H1 (cell line): ENCODE data around the gene GSE1. TPM values are rescaled to one million over a fixed set of nuclear protein-coding genes. Genes with fewer than 3 reads are reported as not detected.
A peak's percentile ranks its signal among the peaks of the same experiment; 100 is the strongest.

Experiments used
- CTCF ChIA-PET: fragments of 300-600 bp; sonication (Branson Sonifier 250); formaldehyde crosslinking; loops from one replicate; lab custom pipeline; 2021; ENCODE audit not compliant: partially characterized antibody; lab: Charles Lee
- POLR2A ChIA-PET: fragments of 300-600 bp; sonication (Branson Sonifier 250); formaldehyde crosslinking; loops from one replicate; lab custom pipeline; 2021; ENCODE audit warnings: inconsistent platforms; ENCODE audit not compliant: partially characterized antibody; lab: Charles Lee
- DNase-seq, 2 experiments: peaks; one replicate each; pipeline versions ENCODE4 v3.0.0 to v3.0.0-alpha.2; 2010 to 2022; ENCODE audit warnings: low spot score in 2 of 2, low read depth in 1 of 2, mixed read lengths in 1 of 2
- FAIRE-seq: peaks from 2 replicates; lab custom pipeline; 2011; peaks lifted over from hg19 to GRCh38; lab: Jason Lieb, UNC
- H2AFZ ChIP-seq: 2 replicates; pipeline ENCODE4 v1.8.1; 2012; ENCODE audit warnings: low read length, inconsistent platforms
- H2AK5ac ChIP-seq: 2 replicates; pipeline ENCODE4 v1.6.1; 2013; ENCODE audit warnings: low read depth, low read length
- H2BK120ac ChIP-seq: replicated peaks from 2 replicates; pipeline ENCODE3; 2013; ENCODE audit warnings: low read depth, low read length, inconsistent platforms
- H2BK12ac ChIP-seq: 2 replicates; pipeline ENCODE4 v1.6.1; 2013; ENCODE audit warnings: low read depth, low read length
- H2BK15ac ChIP-seq: 2 replicates; pipeline ENCODE4 v1.6.1; 2013; ENCODE audit warnings: low read length
- H2BK20ac ChIP-seq: 2 replicates; pipeline ENCODE4 v1.6.1; 2013; ENCODE audit warnings: low read length
- H2BK5ac ChIP-seq: 2 replicates; pipeline ENCODE4 v1.6.1; 2013; ENCODE audit warnings: low read depth, low read length
- H3K14ac ChIP-seq: 2 replicates; pipeline ENCODE4 v1.6.1; 2013; ENCODE audit warnings: inconsistent platforms; ENCODE audit not compliant: insufficient read length
- H3K18ac ChIP-seq: 2 replicates; pipeline ENCODE4 v1.6.1; 2013; ENCODE audit warnings: low read length; ENCODE audit errors: extremely low read depth
- H3K23ac ChIP-seq: 2 replicates; pipeline ENCODE4 v1.6.1; 2013; ENCODE audit warnings: inconsistent platforms; ENCODE audit not compliant: insufficient read length
- H3K23me2 ChIP-seq: 2 replicates; pipeline ENCODE4 v1.6.1; 2013; ENCODE audit warnings: low read depth, low read length
- H3K27ac ChIP-seq: 2 replicates; pipeline ENCODE4 v1.6.1; 2011; ENCODE audit warnings: low read depth, low read length, inconsistent platforms
- H3K27me3 ChIP-seq, 4 experiments: replicated peaks in 1 of 4; 1 replicate in 1 of 4; 2 replicates in 3 of 4; pipeline versions ENCODE4 v1.6.1 to v1.8.1; 2011 to 2013; ENCODE audit warnings: low read length in 3 of 4, mild to moderate bottlenecking in 3 of 4, inconsistent platforms in 2 of 4, mixed read lengths in 2 of 4, moderate library complexity in 1 of 4; ENCODE audit not compliant: control insufficient read depth in 3 of 4, insufficient read depth in 3 of 4; ENCODE audit errors: extremely low read depth in 1 of 4
- H3K36me3 ChIP-seq, 4 experiments: 2 replicates each; pipeline versions ENCODE4 v1.6.1 to v1.8.1; 2011 to 2013; ENCODE audit warnings: mild to moderate bottlenecking in 4 of 4, low read length in 3 of 4, moderate library complexity in 2 of 4, control low read depth in 1 of 4, inconsistent platforms in 1 of 4; ENCODE audit not compliant: insufficient read depth in 4 of 4, control insufficient read depth in 2 of 4
- H3K4ac ChIP-seq: replicated peaks from 2 replicates; pipeline ENCODE3; 2013; ENCODE audit warnings: low read length, low read depth, mixed read lengths, inconsistent platforms; ENCODE audit not compliant: insufficient read length
- H3K4me1 ChIP-seq, 4 experiments: replicated peaks in 1 of 4; 1 replicate in 1 of 4; 2 replicates in 3 of 4; pipeline versions ENCODE4 v1.6.1 to v1.8.1; 2011 to 2013; ENCODE audit warnings: low read length in 3 of 4, inconsistent platforms in 2 of 4, mixed read lengths in 1 of 4; ENCODE audit not compliant: insufficient read depth in 4 of 4, control insufficient read depth in 3 of 4
- H3K4me2 ChIP-seq, 2 experiments: 2 replicates each; pipeline versions ENCODE4 v1.6.1 to v1.8.1; 2011 to 2013; ENCODE audit warnings: low read depth in 2 of 2, low read length in 2 of 2, control low read depth in 1 of 2, inconsistent platforms in 1 of 2, mild to moderate bottlenecking in 1 of 2; ENCODE audit not compliant: insufficient read depth in 1 of 2
- H3K4me3 ChIP-seq, 4 experiments: fragments of 200-600, 300-600 bp in 1 of 4; sonication (generic), shearing (Covaris generic), sonication (Bioruptor Twin) in 1 of 4; 2 replicates each; pipeline versions ENCODE4 v1.5.1 to v1.8.1; 2011 to 2016; ENCODE audit warnings: low read length in 4 of 4, low read depth in 3 of 4, control low read depth in 2 of 4, inconsistent platforms in 2 of 4, mild to moderate bottlenecking in 2 of 4, mixed read lengths in 1 of 4, moderate library complexity in 1 of 4; ENCODE audit not compliant: insufficient read depth in 2 of 4; ENCODE audit errors: extremely low read depth in 1 of 4
- H3K56ac ChIP-seq: replicated peaks from 2 replicates; pipeline ENCODE3; 2013; ENCODE audit warnings: low read depth, mild to moderate bottlenecking, mixed read lengths, low read length, inconsistent platforms; ENCODE audit not compliant: insufficient read length
- H3K79me1 ChIP-seq: 2 replicates; pipeline ENCODE4 v1.6.1; 2013; ENCODE audit warnings: low read depth, low read length, control low read depth
- H3K79me2 ChIP-seq, 2 experiments: 2 replicates each; pipeline versions ENCODE4 v1.6.1 to v1.8.1; 2012 to 2013; ENCODE audit warnings: low read length in 2 of 2, mild to moderate bottlenecking in 2 of 2, inconsistent platforms in 1 of 2; ENCODE audit not compliant: insufficient read depth in 2 of 2, control insufficient read depth in 1 of 2
- H3K9ac ChIP-seq, 4 experiments: replicated peaks in 1 of 4; 1 replicate in 1 of 4; 2 replicates in 3 of 4; pipeline versions ENCODE4 v1.6.1 to v1.8.1; 2011 to 2013; ENCODE audit warnings: low read depth in 3 of 4, low read length in 3 of 4, control low read depth in 2 of 4, mild to moderate bottlenecking in 2 of 4, moderate library complexity in 2 of 4, inconsistent platforms in 1 of 4; ENCODE audit errors: extremely low read depth in 1 of 4
- H3K9me3 ChIP-seq, 2 experiments: 2 replicates each; pipeline versions ENCODE4 v1.6.1 to v1.8.1; 2012 to 2013; ENCODE audit warnings: mild to moderate bottlenecking in 2 of 2, moderate library complexity in 2 of 2, control low read depth in 1 of 2, inconsistent platforms in 1 of 2, low read depth in 1 of 2, low read length in 1 of 2, mixed read lengths in 1 of 2; ENCODE audit not compliant: insufficient read depth in 2 of 2
- H4K20me1 ChIP-seq, 2 experiments: replicated peaks in 1 of 2; 2 replicates each; pipeline versions ENCODE3 to v1.8.1; 2011 to 2013; ENCODE audit warnings: inconsistent platforms in 2 of 2, low read length in 2 of 2, mild to moderate bottlenecking in 1 of 2; ENCODE audit not compliant: insufficient read depth in 2 of 2, control insufficient read depth in 1 of 2
- H4K5ac ChIP-seq: 2 replicates; pipeline ENCODE4 v1.6.1; 2013; ENCODE audit warnings: low read length, low read depth, mixed read lengths, inconsistent platforms; ENCODE audit not compliant: insufficient read length
- H4K8ac ChIP-seq: 2 replicates; pipeline ENCODE4 v1.8.0; 2013; ENCODE audit warnings: mild to moderate bottlenecking, moderate library complexity, low read length, inconsistent platforms; ENCODE audit not compliant: insufficient read depth; ENCODE audit errors: extremely low read depth
- H4K91ac ChIP-seq: replicated peaks from 2 replicates; pipeline ENCODE3; 2013; ENCODE audit warnings: low read length, mixed read lengths, inconsistent platforms; ENCODE audit not compliant: insufficient read length
- HDAC6 ChIP-seq: IDR thresholded peaks from one replicate; pipeline ENCODE4 v1.7.1; 2012; ENCODE audit warnings: low read depth, mild to moderate bottlenecking, inconsistent platforms, low read length, moderate library complexity
- MAX ChIP-seq: IDR thresholded peaks from 2 replicates; pipeline ENCODE4 v1.6.1; 2012; ENCODE audit warnings: inconsistent platforms
- WGBS, 2 experiments: shearing (Covaris generic) in 1 of 2; methylation state at CpG; one replicate each; pipeline versions ENCODE4 v1.1.6 to v1.1.7; 2013 to 2015; ENCODE audit warnings: low lambda C conversion rate in 2 of 2, mixed read lengths in 2 of 2, inconsistent platforms in 1 of 2, low coverage in 1 of 2, missing lambda C conversion rate in 1 of 2; ENCODE audit not compliant: insufficient replicate concordance in 2 of 2, insufficient coverage in 1 of 2, insufficient read length in 1 of 2; ENCODE audit errors: extremely low coverage in 1 of 2, missing lambda C conversion rate in 1 of 2; 5-methylcytosine and 5-hydroxymethylcytosine counted together
- polyA plus RNA-seq, 7 experiments: library from polyadenylated mRNA; depleted of rRNA in 3 of 7; stranded (reverse) in 5 of 7; unstranded in 2 of 7; fragments of >200 nt in 5 of 7; fragments of 200-250 nt in 2 of 7; gene quantifications; 1 replicate in 5 of 7; 2 replicates in 1 of 7; 4 replicates in 1 of 7; pipeline versions ENCODE4 v1.2.1 to v1.2.3, GENCODE V29; 2011 to 2013; ENCODE audit warnings: missing spikeins in 2 of 7, mixed read lengths in 2 of 7
- total RNA-seq: library from RNA; stranded (reverse); fragmentation: NEBNext Ultra II Directional; extraction: Animal tissue kit (Norgen Biotek cat#: 25700); gene quantifications from 2 replicates; pipeline ENCODE4 v1.2.1, GENCODE V29; 2021

Gene GSE1
- total and polyA plus RNA-seq, 2 of the 8 experiments (the other 6 are each of a cell fraction or from before 2014, with no cell fraction given), result 26.0 to 65.6 TPM

- ChIA-PET CTCF (interaction anchor here (0.9 to 15.6 kb wide), 5 partner anchors 19 to 60 kb away, joined by 3 to 173 read pairs (median 4); no protein-coding TSS in a partner anchor), POLR2A (interaction anchor here (1.2 to 5.2 kb wide), 4 partner anchors 9 to 31 kb away, joined by 3 to 28 read pairs (median 8); no protein-coding TSS in a partner anchor)
- peak overlapping the region in 1 of 2 experiments; percentile 28; a peak in 1 of 4 replicates for H3K4me2 ChIP-seq
- TF ChIP-seq MAX (0 out of 2 replicates have a peak, but pooled peaks have one; percentile 7), HDAC6 (no peak)
These were observed 25.2 kb upstream of the GSE1 start for GRCh38 chr16:85587762-85588556.

More at GRCh38 chr16:85587762-85588556, 25.2 kb upstream of the GSE1 start:
- peaks cover 11% of the 10 kb centered on the region for H3K23me2 ChIP-seq
- H3K4me3 ChIP-seq, result no peak overlapping the region
- H2BK20ac ChIP-seq, result peak overlapping the region; percentile 86; the same call in 1 of the 2 replicates
- no peak overlapping the region for H4K5ac ChIP-seq
- no peak overlapping the region for H3K14ac ChIP-seq
- H3K18ac ChIP-seq, result peak overlapping the region; percentile 90
- peaks cover 0 to 6% of the 10 kb centered on the region in 2 experiments; a peak in 1 of 4 replicates for H3K9me3 ChIP-seq
- WGBS, 2 experiments, result 57% methylated on average over 26 of the region's 26 CpGs; no CpG with 5 or more reads in 1 of the 2 experiments
- FAIRE-seq (no peak), DNase-seq (no peak)
- no peak overlapping the region for H2BK120ac ChIP-seq
- H3K56ac ChIP-seq, result no peak overlapping the region
- peaks cover 0 to 12% (median 11%) of the 10 kb centered on the region in 4 experiments; a peak in 4 of 7 replicates for H3K27me3 ChIP-seq
- peaks cover 6 to 42% of the 10 kb centered on the region in 2 experiments; a peak in 3 of 4 replicates for H3K79me2 ChIP-seq
- H3K27ac ChIP-seq, result no peak overlapping the region
- peak overlapping the region; percentile 72; the same call in 1 of the 2 replicates for H2BK15ac ChIP-seq
- peak overlapping the region; percentile 25 for H4K91ac ChIP-seq
- H4K20me1 ChIP-seq, result peaks cover 3 to 12% of the 10 kb centered on the region in 2 experiments
- H3K9ac ChIP-seq, result no peak overlapping the region
- no peaks in the 10 kb centered on the region; a peak in 1 of 8 replicates for H3K36me3 ChIP-seq
- peaks cover 18% of the 10 kb centered on the region for H3K79me1 ChIP-seq
- no peak overlapping the region for H3K23ac ChIP-seq
- H4K8ac ChIP-seq, result no peak overlapping the region
- H3K4me1 ChIP-seq, result peaks cover 17 to 57% (median 49%) of the 10 kb centered on the region in 4 experiments
- no peak overlapping the region for H2AFZ ChIP-seq
- peak overlapping the region; percentile 30; the same call in 1 of the 2 replicates for H2AK5ac ChIP-seq
- H3K4ac ChIP-seq, result no peak overlapping the region
- H2BK12ac ChIP-seq, result peak overlapping the region; percentile 87; the same call in 1 of the 2 replicates
- peak overlapping the region; percentile 75; the same call in 1 of the 2 replicates for H2BK5ac ChIP-seq
